WTC11 (cell line): ENCODE results near the gene NLGN1. TPM values are rescaled to one million over a fixed set of nuclear protein-coding genes. Genes with fewer than 3 reads are reported as not detected.

Experiments used
- ATAC-seq: fragments of 200-7000 bp; cut with Tn5 transposase; 2 replicates; pipeline ENCODE4 v1.10.0; 2021; ENCODE audit warnings: mild to moderate bottlenecking, moderate library complexity
- CTCF ChIA-PET: fragments of 300-600 bp; sonication (Branson Sonifier 250); formaldehyde crosslinking; loops from one replicate; lab custom pipeline; 2021; ENCODE audit warnings: antibody characterized with exemption; lab: Charles Lee
- POLR2A ChIA-PET: fragments of 350-600 bp; sonication (Branson Sonifier 250); formaldehyde crosslinking; loops from one replicate; lab custom pipeline; 2021; ENCODE audit warnings: antibody characterized with exemption; lab: Charles Lee
- DNase-seq: peaks from one replicate; pipeline ENCODE4 v3.0.0; 2021; ENCODE audit warnings: low spot score
- H3K27ac Mint-ChIP-seq: 2 replicates; pipeline ENCODE4 v1.8.0; 2021; ENCODE audit warnings: mixed read lengths
- H3K27me3 Mint-ChIP-seq: 2 replicates; pipeline ENCODE4 v1.8.0; 2021; ENCODE audit warnings: low read depth, mild to moderate bottlenecking, moderate library complexity, mixed read lengths
- H3K36me3 Mint-ChIP-seq: 2 replicates; pipeline ENCODE4 v1.8.0; 2021; ENCODE audit warnings: mixed read lengths
- H3K4me1 Mint-ChIP-seq: 2 replicates; pipeline ENCODE4 v1.8.0; 2022; ENCODE audit warnings: mixed read lengths
- H3K4me3 Mint-ChIP-seq: 2 replicates; pipeline ENCODE4 v1.8.0; 2021; ENCODE audit warnings: mild to moderate bottlenecking, moderate library complexity, mixed read lengths
- H3K9me3 Mint-ChIP-seq: 2 replicates; pipeline ENCODE4 v1.8.0; 2021; ENCODE audit warnings: mixed read lengths
- ATF2 ChIP-seq: sonication (generic); formaldehyde crosslinking; IDR thresholded peaks from 2 replicates; pipeline ENCODE4 v1.8.1; 2022; ENCODE audit warnings: low read depth, missing genetic modification reagents, borderline replicate concordance
- CBFB ChIP-seq: sonication (generic); formaldehyde crosslinking; IDR thresholded peaks from 2 replicates; pipeline ENCODE4 v1.8.1; 2022; ENCODE audit warnings: mild to moderate bottlenecking, low read depth, missing genetic modification reagents
- ELF4 ChIP-seq: sonication (generic); formaldehyde crosslinking; IDR thresholded peaks from 2 replicates; pipeline ENCODE4 v1.8.1; 2022; ENCODE audit warnings: low read depth, mild to moderate bottlenecking, moderate library complexity, missing genetic modification reagents
- FOXK1 ChIP-seq: sonication (generic); formaldehyde crosslinking; IDR thresholded peaks from 2 replicates; pipeline ENCODE4 v1.8.0; 2022; ENCODE audit warnings: mild to moderate bottlenecking, moderate library complexity, missing genetic modification reagents
- JUN ChIP-seq: sonication (generic); formaldehyde crosslinking; IDR thresholded peaks from 2 replicates; pipeline ENCODE4 v1.8.0; 2023; ENCODE audit warnings: mild to moderate bottlenecking, missing genetic modification reagents
- KAT7 ChIP-seq: sonication (generic); formaldehyde crosslinking; IDR thresholded peaks from 2 replicates; pipeline ENCODE4 v1.8.1; 2023; ENCODE audit warnings: missing genetic modification reagents, mild to moderate bottlenecking, borderline replicate concordance
- NR1H2 ChIP-seq: sonication (generic); formaldehyde crosslinking; IDR thresholded peaks from 2 replicates; pipeline ENCODE4 v1.9.0; 2021; ENCODE audit warnings: mild to moderate bottlenecking, moderate library complexity, missing genetic modification reagents
- TEAD4 ChIP-seq: sonication (generic); formaldehyde crosslinking; IDR thresholded peaks from 2 replicates; pipeline ENCODE4 v1.8.0; 2022; ENCODE audit warnings: mild to moderate bottlenecking, missing genetic modification reagents
- ZNF219 ChIP-seq: sonication (generic); formaldehyde crosslinking; IDR thresholded peaks from 2 replicates; pipeline ENCODE4 v1.8.0; 2023; ENCODE audit warnings: missing genetic modification reagents, mild to moderate bottlenecking, borderline replicate concordance
- ZNF232 ChIP-seq: sonication (generic); formaldehyde crosslinking; IDR thresholded peaks from 2 replicates; pipeline ENCODE4 v1.8.0; 2022; ENCODE audit warnings: mild to moderate bottlenecking, missing genetic modification reagents
- ZNF263 ChIP-seq: sonication (generic); formaldehyde crosslinking; IDR thresholded peaks from 2 replicates; pipeline ENCODE4 v1.8.1; 2022; ENCODE audit warnings: low read depth, mild to moderate bottlenecking, moderate library complexity, missing genetic modification reagents
- ZNF281 ChIP-seq: sonication (generic); formaldehyde crosslinking; IDR thresholded peaks from 2 replicates; pipeline ENCODE4 v1.8.0; 2023; ENCODE audit warnings: mild to moderate bottlenecking, missing genetic modification reagents
- ZNF317 ChIP-seq: sonication (generic); formaldehyde crosslinking; IDR thresholded peaks from 2 replicates; pipeline ENCODE4 v1.8.1; 2023; ENCODE audit warnings: low read depth, mild to moderate bottlenecking, moderate library complexity, missing genetic modification reagents, borderline replicate concordance
- total RNA-seq: library from RNA; stranded (reverse); gene quantifications from 3 replicates; pipeline ENCODE4 v1.2.3, GENCODE V29; 2021
- TF ChIP-seq, protein P1 (sequence below): sonication (generic); formaldehyde crosslinking; IDR thresholded peaks from 2 replicates; pipeline ENCODE4 v1.8.0; 2023; ENCODE audit warnings: missing genetic modification reagents, mild to moderate bottlenecking, borderline replicate concordance
- TF ChIP-seq, protein P2 (sequence below): fragments of 250-450 bp; sonication (Bioruptor Pico); conservative IDR thresholded peaks from 2 replicates; pipeline ENCODE4 v1.9.0; 2021; ENCODE audit warnings: mild to moderate bottlenecking
- TF ChIP-seq, protein P3 (sequence below): fragments of 250-450 bp; sonication (Bioruptor Pico); IDR thresholded peaks from 2 replicates; pipeline ENCODE4 v1.8.0; 2021; ENCODE audit warnings: mild to moderate bottlenecking
- TF ChIP-seq, protein P4 (sequence below): sonication (generic); formaldehyde crosslinking; conservative IDR thresholded peaks from 2 replicates; pipeline ENCODE4 v1.8.1; 2022; ENCODE audit warnings: mild to moderate bottlenecking, missing genetic modification reagents

NLGN1 gene
- total RNA-seq, 1 experiment from 2014 or later = 12.4 TPM

DNA sequence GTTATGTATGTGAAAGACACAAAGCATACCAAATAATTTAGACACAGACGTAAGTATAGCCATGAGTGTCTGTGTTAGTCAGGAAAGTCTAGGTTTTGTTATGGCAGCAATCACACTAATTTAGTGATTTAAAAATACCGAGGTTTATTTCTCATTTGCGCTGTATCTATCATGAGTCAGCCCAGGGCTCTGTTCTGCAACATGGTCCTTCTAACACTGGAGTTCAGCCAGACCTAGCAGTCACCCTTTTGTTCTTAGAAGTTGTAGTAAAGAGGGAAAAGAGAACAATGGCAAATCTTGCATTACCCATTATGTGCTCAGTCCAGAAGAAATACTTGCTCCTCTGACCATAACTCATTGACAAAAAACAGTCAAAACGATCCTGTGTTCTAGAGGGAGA, 311.5 kb downstream of the NLGN1 start:
- ATAC-seq = no peak
- Mint-ChIP-seq H3K36me3 (no peaks in the 10 kb centered on the region), H3K4me1 (peaks cover 10% of the 10 kb centered on the region), H3K9me3 (no peaks in the 10 kb centered on the region), H3K27ac (no peak overlapping the region), H3K4me3 (no peak overlapping the region), H3K27me3 (no peaks in the 10 kb centered on the region)
- TF ChIP-seq, protein P1, sequence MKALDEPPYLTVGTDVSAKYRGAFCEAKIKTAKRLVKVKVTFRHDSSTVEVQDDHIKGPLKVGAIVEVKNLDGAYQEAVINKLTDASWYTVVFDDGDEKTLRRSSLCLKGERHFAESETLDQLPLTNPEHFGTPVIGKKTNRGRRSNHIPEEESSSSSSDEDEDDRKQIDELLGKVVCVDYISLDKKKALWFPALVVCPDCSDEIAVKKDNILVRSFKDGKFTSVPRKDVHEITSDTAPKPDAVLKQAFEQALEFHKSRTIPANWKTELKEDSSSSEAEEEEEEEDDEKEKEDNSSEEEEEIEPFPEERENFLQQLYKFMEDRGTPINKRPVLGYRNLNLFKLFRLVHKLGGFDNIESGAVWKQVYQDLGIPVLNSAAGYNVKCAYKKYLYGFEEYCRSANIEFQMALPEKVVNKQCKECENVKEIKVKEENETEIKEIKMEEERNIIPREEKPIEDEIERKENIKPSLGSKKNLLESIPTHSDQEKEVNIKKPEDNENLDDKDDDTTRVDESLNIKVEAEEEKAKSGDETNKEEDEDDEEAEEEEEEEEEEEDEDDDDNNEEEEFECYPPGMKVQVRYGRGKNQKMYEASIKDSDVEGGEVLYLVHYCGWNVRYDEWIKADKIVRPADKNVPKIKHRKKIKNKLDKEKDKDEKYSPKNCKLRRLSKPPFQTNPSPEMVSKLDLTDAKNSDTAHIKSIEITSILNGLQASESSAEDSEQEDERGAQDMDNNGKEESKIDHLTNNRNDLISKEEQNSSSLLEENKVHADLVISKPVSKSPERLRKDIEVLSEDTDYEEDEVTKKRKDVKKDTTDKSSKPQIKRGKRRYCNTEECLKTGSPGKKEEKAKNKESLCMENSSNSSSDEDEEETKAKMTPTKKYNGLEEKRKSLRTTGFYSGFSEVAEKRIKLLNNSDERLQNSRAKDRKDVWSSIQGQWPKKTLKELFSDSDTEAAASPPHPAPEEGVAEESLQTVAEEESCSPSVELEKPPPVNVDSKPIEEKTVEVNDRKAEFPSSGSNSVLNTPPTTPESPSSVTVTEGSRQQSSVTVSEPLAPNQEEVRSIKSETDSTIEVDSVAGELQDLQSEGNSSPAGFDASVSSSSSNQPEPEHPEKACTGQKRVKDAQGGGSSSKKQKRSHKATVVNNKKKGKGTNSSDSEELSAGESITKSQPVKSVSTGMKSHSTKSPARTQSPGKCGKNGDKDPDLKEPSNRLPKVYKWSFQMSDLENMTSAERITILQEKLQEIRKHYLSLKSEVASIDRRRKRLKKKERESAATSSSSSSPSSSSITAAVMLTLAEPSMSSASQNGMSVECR (CRISPR knock-in tag) = no peak
- no peak for TF ChIP-seq TEAD4 (CRISPR knock-in tag)
- no peak for TF ChIP-seq JUN (CRISPR knock-in tag)
- POLR2A ChIA-PET = no interaction called here
- DNase-seq = no peak
- CTCF ChIA-PET = no interaction called here

GRCh38 chr3:173711619-173712018, 314.1 kb downstream of the NLGN1 start:
- CTCF ChIA-PET = no interaction called here
- ATAC-seq (0 out of 2 replicates have a peak, but pooled peaks have one; percentile 30), DNase-seq (no peak)
- Mint-ChIP-seq H3K9me3 (no peaks in the 10 kb centered on the region), H3K4me3 (no peak overlapping the region), H3K4me1 (peaks cover 7% of the 10 kb centered on the region), H3K27me3 (no peaks in the 10 kb centered on the region), H3K36me3 (no peaks in the 10 kb centered on the region), H3K27ac (0 out of 2 replicates have a peak overlapping the region, but pooled peaks have one; percentile 4)
- POLR2A ChIA-PET = no interaction called here
- TF ChIP-seq CBFB (CRISPR knock-in tag) (no peak), ZNF263 (no peak), ZNF317 (CRISPR knock-in tag) (no peak), FOXK1 (CRISPR knock-in tag) (no peak), ELF4 (CRISPR knock-in tag) (no peak), KAT7 (CRISPR knock-in tag) (no peak), NR1H2 (CRISPR knock-in tag) (no peak), ATF2 (CRISPR knock-in tag) (no peak), ZNF232 (CRISPR knock-in tag) (no peak), ZNF219 (CRISPR knock-in tag) (no peak), ZNF281 (CRISPR knock-in tag) (no peak)
- TF ChIP-seq, protein P1 (CRISPR knock-in tag) = no peak
- TF ChIP-seq, protein P2, sequence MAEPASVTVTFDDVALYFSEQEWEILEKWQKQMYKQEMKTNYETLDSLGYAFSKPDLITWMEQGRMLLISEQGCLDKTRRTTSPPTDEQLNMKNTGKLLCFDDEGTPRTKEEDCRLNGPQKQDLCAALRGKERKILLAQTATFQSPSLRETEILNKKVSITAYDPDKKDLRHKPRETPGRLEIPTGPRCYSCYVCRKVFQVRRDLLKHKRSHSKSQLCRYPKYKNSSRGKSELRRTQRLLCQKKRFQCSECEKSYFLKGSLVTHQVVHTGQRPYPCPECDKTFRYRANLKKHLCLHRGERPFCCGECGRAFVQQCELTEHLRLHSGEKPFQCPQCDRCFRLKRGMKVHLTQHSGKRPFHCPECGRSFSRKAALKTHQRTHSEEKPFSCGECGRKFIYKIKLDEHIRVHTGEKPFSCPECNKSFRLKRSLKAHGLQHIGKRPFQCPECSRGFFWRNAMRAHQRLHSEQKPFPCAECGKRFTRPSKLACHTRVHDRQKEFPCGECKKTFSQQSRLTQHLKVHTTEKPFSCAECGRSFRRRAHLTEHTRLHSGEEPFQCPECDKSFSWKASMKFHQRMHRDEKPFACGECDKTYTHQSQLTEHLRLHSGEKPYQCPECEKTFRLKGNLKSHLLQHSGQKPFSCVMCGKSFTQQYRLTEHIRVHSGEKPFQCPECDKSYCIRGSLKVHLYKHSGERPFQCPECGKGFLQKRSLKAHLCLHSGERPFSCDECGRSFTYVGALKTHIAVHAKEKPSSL (CRISPR knock-in tag) = no peak
- TF ChIP-seq, protein P3, sequence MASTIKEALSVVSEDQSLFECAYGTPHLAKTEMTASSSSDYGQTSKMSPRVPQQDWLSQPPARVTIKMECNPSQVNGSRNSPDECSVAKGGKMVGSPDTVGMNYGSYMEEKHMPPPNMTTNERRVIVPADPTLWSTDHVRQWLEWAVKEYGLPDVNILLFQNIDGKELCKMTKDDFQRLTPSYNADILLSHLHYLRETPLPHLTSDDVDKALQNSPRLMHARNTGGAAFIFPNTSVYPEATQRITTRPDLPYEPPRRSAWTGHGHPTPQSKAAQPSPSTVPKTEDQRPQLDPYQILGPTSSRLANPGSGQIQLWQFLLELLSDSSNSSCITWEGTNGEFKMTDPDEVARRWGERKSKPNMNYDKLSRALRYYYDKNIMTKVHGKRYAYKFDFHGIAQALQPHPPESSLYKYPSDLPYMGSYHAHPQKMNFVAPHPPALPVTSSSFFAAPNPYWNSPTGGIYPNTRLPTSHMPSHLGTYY (CRISPR knock-in tag) = no peak
- TF ChIP-seq, protein P4, sequence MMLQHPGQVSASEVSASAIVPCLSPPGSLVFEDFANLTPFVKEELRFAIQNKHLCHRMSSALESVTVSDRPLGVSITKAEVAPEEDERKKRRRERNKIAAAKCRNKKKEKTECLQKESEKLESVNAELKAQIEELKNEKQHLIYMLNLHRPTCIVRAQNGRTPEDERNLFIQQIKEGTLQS (CRISPR knock-in tag) = no peak
